ENCODE measurements around the gene CCT5.

CCT5 gene

GRCh38 chr5:10222326-10222725, 27.8 kb upstream of the CCT5 start:
- H3K27me3 ChIP-seq (ENCODE audit: low read depth, low read length): no peaks in the 10 kb centered on the region
- no peak overlapping the region for H3K27ac ChIP-seq (ENCODE audit: low read length)
- no peak overlapping the region for H2AFZ ChIP-seq (ENCODE audit: low read depth, low read length)
- H3K36me3 ChIP-seq (replicated peaks; ENCODE audit: low read depth, low read length): no peaks in the 10 kb centered on the region
- no peak overlapping the region for H3K9ac ChIP-seq (ENCODE audit: low read length)
- no peaks in the 10 kb centered on the region for H4K20me1 ChIP-seq (ENCODE audit: insufficient read depth, low read length)
- TF ChIP-seq EZH2phosphoT487 (IDR thresholded peaks at IDR 0.05; ENCODE audit: low read depth) (no peak), CTCF (IDR thresholded peaks at IDR 0.05; ENCODE audit: low read depth, low read length) (no peak)
- H3K4me2 ChIP-seq (ENCODE audit: low read length): no peak overlapping the region
- no peaks in the 10 kb centered on the region for H3K9me3 ChIP-seq (ENCODE audit: insufficient read depth, low read length)
- H3K4me3 ChIP-seq (ENCODE audit: low read length): no peak overlapping the region
- no peaks in the 10 kb centered on the region for H3K4me1 ChIP-seq (ENCODE audit: low read length)
- H3K79me2 ChIP-seq (ENCODE audit: low read length): no peaks in the 10 kb centered on the region

- no peaks in the 10 kb centered on the region for H3K79me2 ChIP-seq (ENCODE audit: low read length)
- H4K20me1 ChIP-seq (ENCODE audit: insufficient read depth, low read length): no peaks in the 10 kb centered on the region
- no peak overlapping the region for H2AFZ ChIP-seq (ENCODE audit: low read depth, low read length)
- no peak overlapping the region for H3K27ac ChIP-seq (ENCODE audit: low read length)
- no peaks in the 10 kb centered on the region for H3K27me3 ChIP-seq (ENCODE audit: low read depth, low read length)
- no peaks in the 10 kb centered on the region for H3K4me1 ChIP-seq (ENCODE audit: low read length)
- H3K9me3 ChIP-seq (ENCODE audit: insufficient read depth, low read length): no peaks in the 10 kb centered on the region
- no peak overlapping the region for H3K9ac ChIP-seq (ENCODE audit: low read length)
- TF ChIP-seq EZH2phosphoT487 (IDR thresholded peaks at IDR 0.05; ENCODE audit: low read depth) (no peak), CTCF (IDR thresholded peaks at IDR 0.05; ENCODE audit: low read depth, low read length) (no peak)
- no peaks in the 10 kb centered on the region for H3K36me3 ChIP-seq (replicated peaks; ENCODE audit: low read depth, low read length)
- H3K4me2 ChIP-seq (ENCODE audit: low read length): no peak overlapping the region
- H3K4me3 ChIP-seq (ENCODE audit: low read length): no peak overlapping the region
Observed at GRCh38 chr5:10227379-10227778, 22.7 kb upstream of the CCT5 start.

- Histone ChIP-seq H3K27ac (ENCODE audit: low read length) (no peak overlapping the region), H3K4me3 (ENCODE audit: low read length) (no peak overlapping the region), H3K9me3 (ENCODE audit: insufficient read depth, low read length) (no peaks in the 10 kb centered on the region), H3K4me2 (ENCODE audit: low read length) (no peak overlapping the region), H3K4me1 (ENCODE audit: low read length) (no peaks in the 10 kb centered on the region), H4K20me1 (ENCODE audit: insufficient read depth, low read length) (no peaks in the 10 kb centered on the region), H3K9ac (ENCODE audit: low read length) (no peak overlapping the region), H2AFZ (ENCODE audit: low read depth, low read length) (no peak overlapping the region), H3K27me3 (ENCODE audit: low read depth, low read length) (no peaks in the 10 kb centered on the region), H3K79me2 (ENCODE audit: low read length) (no peaks in the 10 kb centered on the region), H3K36me3 (replicated peaks; ENCODE audit: low read depth, low read length) (no peaks in the 10 kb centered on the region)
- TF ChIP-seq CTCF (IDR thresholded peaks at IDR 0.05; ENCODE audit: low read depth, low read length): no peak
Observed at GRCh38 chr5:10228288-10228687, 21.8 kb upstream of the CCT5 start.

GRCh38 chr5:10229306-10230048, 20.6 kb upstream of the CCT5 start:
- no peak overlapping the region for H3K9ac ChIP-seq (ENCODE audit: low read length)
- H3K36me3 ChIP-seq (replicated peaks; ENCODE audit: low read depth, low read length): no peaks in the 10 kb centered on the region
- H2AFZ ChIP-seq (ENCODE audit: low read depth, low read length): no peak overlapping the region
- no peaks in the 10 kb centered on the region for H3K79me2 ChIP-seq (ENCODE audit: low read length)
- no peak overlapping the region for H3K4me3 ChIP-seq (ENCODE audit: low read length)
- no peaks in the 10 kb centered on the region for H3K27me3 ChIP-seq (ENCODE audit: low read depth, low read length)
- no peak overlapping the region for H3K4me2 ChIP-seq (ENCODE audit: low read length)
- no peak overlapping the region for H3K27ac ChIP-seq (ENCODE audit: low read length)
- no peaks in the 10 kb centered on the region for H4K20me1 ChIP-seq (ENCODE audit: insufficient read depth, low read length)
- no peaks in the 10 kb centered on the region for H3K4me1 ChIP-seq (ENCODE audit: low read length)
- no peaks in the 10 kb centered on the region for H3K9me3 ChIP-seq (ENCODE audit: insufficient read depth, low read length)
- TF ChIP-seq CTCF (IDR thresholded peaks at IDR 0.05; ENCODE audit: low read depth, low read length) (no peak), EZH2phosphoT487 (IDR thresholded peaks at IDR 0.05; ENCODE audit: low read depth) (no peak)

Data from OCI-LY3 (cell line).